Neural crest cell (in vitro differentiated cells): ENCODE results near the gene LY6G6F. TPM values are rescaled to one million over a fixed set of nuclear protein-coding genes. Genes with fewer than 3 reads are reported as not detected.

Experiments
- DNase-seq: peaks from one replicate; pipeline ENCODE4 v3.0.0; 2021; ENCODE audit warnings: low read depth, mixed read lengths, low spot score
- H3K27ac Mint-ChIP-seq: one replicate; pipeline ENCODE4 v1.8.0; 2021; ENCODE audit warnings: mild to moderate bottlenecking, mixed read lengths; ENCODE audit not compliant: unreplicated experiment
- H3K27me3 Mint-ChIP-seq: 2 replicates; pipeline ENCODE4 v1.8.0; 2021; ENCODE audit warnings: low read depth, mild to moderate bottlenecking, mixed read lengths
- H3K36me3 Mint-ChIP-seq: 2 replicates; pipeline ENCODE4 v1.8.0; 2021; ENCODE audit warnings: low read depth, mild to moderate bottlenecking, mixed read lengths
- H3K4me1 Mint-ChIP-seq: 2 replicates; pipeline ENCODE4 v1.8.0; 2021; ENCODE audit warnings: mixed read lengths
- H3K4me3 Mint-ChIP-seq: one replicate; pipeline ENCODE4 v1.8.0; 2021; ENCODE audit warnings: mild to moderate bottlenecking, mixed read lengths
- H3K9me3 Mint-ChIP-seq: 2 replicates; pipeline ENCODE4 v1.8.0; 2021; ENCODE audit warnings: mixed read lengths
- total RNA-seq: library from RNA; stranded (reverse); gene quantifications from 2 replicates; pipeline ENCODE4 v1.2.1, GENCODE V29; 2021
- TF ChIP-seq, protein P1 (sequence below): fragments of 200-600 bp; sonication (generic); conservative IDR thresholded peaks from 2 replicates; pipeline ENCODE4 v1.5.0; 2021; ENCODE audit warnings: antibody characterized with exemption, mild to moderate bottlenecking

The LY6G6F gene
- total RNA-seq, 1 donor from 2014 or later, result not detected

DNA sequence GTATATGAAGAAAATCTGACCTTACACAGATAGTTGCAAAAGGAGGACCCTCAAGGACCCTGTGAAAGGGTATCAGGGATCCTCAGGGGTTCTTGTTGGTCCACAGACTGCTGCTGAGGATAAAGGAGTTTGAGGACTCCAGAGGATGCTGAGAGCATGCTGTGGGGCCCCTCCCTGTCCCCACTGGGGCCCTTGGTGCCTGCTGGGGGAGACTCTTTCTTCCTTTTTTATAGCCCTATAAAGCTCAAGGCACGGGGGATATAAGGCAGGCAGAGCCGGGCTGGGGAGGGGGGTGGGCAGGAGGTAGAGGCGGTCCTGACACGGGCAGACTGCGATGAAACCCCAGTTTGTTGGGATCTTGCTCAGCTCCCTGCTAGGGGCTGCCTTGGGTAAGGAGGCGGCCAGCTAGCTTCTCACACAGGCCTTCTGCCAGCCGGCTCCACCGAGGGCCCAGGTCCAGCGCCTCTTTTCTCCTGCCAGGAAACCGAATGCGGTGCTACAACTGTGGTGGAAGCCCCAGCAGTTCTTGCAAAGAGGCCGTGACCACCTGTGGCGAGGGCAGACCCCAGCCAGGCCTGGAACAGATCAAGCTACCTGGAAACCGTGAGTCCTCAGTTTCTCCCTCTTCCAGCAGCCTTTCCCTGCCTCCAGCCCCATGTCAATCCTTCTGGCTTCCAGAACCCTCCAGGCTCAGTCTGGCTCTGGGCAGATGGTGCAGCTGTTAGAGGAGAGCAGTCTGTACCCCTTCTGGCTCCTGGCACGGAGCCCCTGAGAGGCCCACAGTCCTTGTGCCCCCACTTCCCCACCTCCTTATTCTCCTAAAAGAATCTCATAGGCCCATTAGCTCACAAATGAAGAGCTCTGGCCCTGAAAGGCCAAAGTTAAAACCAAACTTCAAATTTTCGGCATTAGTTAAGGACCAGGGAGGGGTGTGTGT is 8.6 kb downstream of the LY6G6F start, which contains the start of gene LY6G6D:
Gene LY6G6D, plus strand, starts transcription at position 327 of the 937 bp plus-strand sequence. Its CDS starts 8 bp downstream, at position 335.
- H3K9me3 Mint-ChIP-seq, result no peaks in the 10 kb centered on the region
- H3K27ac Mint-ChIP-seq, result peak within 1 kb of the TSS; percentile 96
- no peaks in the 10 kb centered on the region for H3K27me3 Mint-ChIP-seq
- H3K4me3 Mint-ChIP-seq, result peak within 1 kb of the TSS; percentile 36
- H3K36me3 Mint-ChIP-seq, result no peaks in the 10 kb centered on the region
- TF ChIP-seq, protein P1, sequence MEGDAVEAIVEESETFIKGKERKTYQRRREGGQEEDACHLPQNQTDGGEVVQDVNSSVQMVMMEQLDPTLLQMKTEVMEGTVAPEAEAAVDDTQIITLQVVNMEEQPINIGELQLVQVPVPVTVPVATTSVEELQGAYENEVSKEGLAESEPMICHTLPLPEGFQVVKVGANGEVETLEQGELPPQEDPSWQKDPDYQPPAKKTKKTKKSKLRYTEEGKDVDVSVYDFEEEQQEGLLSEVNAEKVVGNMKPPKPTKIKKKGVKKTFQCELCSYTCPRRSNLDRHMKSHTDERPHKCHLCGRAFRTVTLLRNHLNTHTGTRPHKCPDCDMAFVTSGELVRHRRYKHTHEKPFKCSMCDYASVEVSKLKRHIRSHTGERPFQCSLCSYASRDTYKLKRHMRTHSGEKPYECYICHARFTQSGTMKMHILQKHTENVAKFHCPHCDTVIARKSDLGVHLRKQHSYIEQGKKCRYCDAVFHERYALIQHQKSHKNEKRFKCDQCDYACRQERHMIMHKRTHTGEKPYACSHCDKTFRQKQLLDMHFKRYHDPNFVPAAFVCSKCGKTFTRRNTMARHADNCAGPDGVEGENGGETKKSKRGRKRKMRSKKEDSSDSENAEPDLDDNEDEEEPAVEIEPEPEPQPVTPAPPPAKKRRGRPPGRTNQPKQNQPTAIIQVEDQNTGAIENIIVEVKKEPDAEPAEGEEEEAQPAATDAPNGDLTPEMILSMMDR, result no peak
- DNase-seq, result no peak
- peaks cover 27% of the 10 kb centered on the region for H3K4me1 Mint-ChIP-seq

- no peak for DNase-seq
- peaks cover 3% of the 10 kb centered on the region for H3K36me3 Mint-ChIP-seq
- H3K4me1 Mint-ChIP-seq, result peaks cover 20% of the 10 kb centered on the region
- H3K27ac Mint-ChIP-seq, result peak overlapping the region; percentile 90
- no peak overlapping the region for H3K4me3 Mint-ChIP-seq
- TF ChIP-seq, protein P1, result no peak
- H3K9me3 Mint-ChIP-seq, result no peaks in the 10 kb centered on the region
- peaks cover 3% of the 10 kb centered on the region for H3K27me3 Mint-ChIP-seq
Observed at GRCh38 chr6:31717499-31718222, 11.0 kb downstream of the LY6G6F start.

- Mint-ChIP-seq H3K27ac (no peak overlapping the region), H3K4me3 (no peak overlapping the region), H3K36me3 (peaks cover 3% of the 10 kb centered on the region), H3K9me3 (no peaks in the 10 kb centered on the region), H3K27me3 (peaks cover 3% of the 10 kb centered on the region), H3K4me1 (peaks cover 14% of the 10 kb centered on the region)
- no peak for DNase-seq
- TF ChIP-seq, protein P1, result no peak
Observed at GRCh38 chr6:31718265-31718664, 11.6 kb downstream of the LY6G6F start.

DNA sequence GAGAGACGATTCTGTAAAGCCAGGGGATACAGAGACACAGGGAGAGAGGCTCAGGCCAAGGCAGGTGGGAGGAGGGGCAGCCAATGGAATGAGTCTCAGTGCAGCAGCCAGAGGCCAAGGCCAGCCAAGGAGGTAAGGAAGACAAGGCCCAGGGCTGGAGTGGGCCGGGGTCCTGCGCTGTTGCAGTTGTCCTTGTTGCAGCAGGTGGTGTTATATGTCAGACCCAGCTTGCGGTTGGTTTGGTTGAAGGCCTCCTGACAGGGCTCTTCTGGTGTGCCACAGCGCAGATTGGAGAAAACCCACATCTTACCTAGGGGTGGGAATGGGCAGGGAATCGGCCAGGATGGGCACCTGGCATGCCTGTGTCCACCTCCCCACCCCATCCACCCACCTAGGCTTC is 12.3 kb downstream of the LY6G6F start:
- H3K27me3 Mint-ChIP-seq, result peaks cover 3% of the 10 kb centered on the region
- no peak overlapping the region for H3K4me3 Mint-ChIP-seq
- peaks cover 3% of the 10 kb centered on the region for H3K36me3 Mint-ChIP-seq
- DNase-seq, result no peak
- no peaks in the 10 kb centered on the region for H3K9me3 Mint-ChIP-seq
- TF ChIP-seq, protein P1, result no peak
- H3K27ac Mint-ChIP-seq, result no peak overlapping the region
- peaks cover 6% of the 10 kb centered on the region for H3K4me1 Mint-ChIP-seq

- no peak overlapping the region for H3K27ac Mint-ChIP-seq
- TF ChIP-seq, protein P1, result no peak
- no peaks in the 10 kb centered on the region for H3K9me3 Mint-ChIP-seq
- no peaks in the 10 kb centered on the region for H3K4me1 Mint-ChIP-seq
- peaks cover 3% of the 10 kb centered on the region for H3K27me3 Mint-ChIP-seq
- DNase-seq, result no peak
- no peak overlapping the region for H3K4me3 Mint-ChIP-seq
- peaks cover 7% of the 10 kb centered on the region for H3K36me3 Mint-ChIP-seq
Observed at GRCh38 chr6:31720196-31720770, 13.6 kb downstream of the LY6G6F start.
